Liver (tissue), 9 donors: ENCODE measurements around the gene PCID2. TPM values are rescaled to one million over a fixed set of nuclear protein-coding genes. Genes with fewer than 3 reads are reported as not detected.

ENCODE experiments used
- DNase-seq: peaks from one replicate; pipeline ENCODE4 v3.0.0-alpha.2; 2017; ENCODE audit warnings: low spot score
- H3K27ac ChIP-seq, 2 donors: one replicate each; pipeline ENCODE4 v1.7.0; 2013; ENCODE audit warnings: inconsistent platforms in 2 of 2, low read length in 2 of 2, control low read depth in 1 of 2, low read depth in 1 of 2, mild to moderate bottlenecking in 1 of 2
- H3K27me3 ChIP-seq, 4 donors: one replicate each; pipeline versions ENCODE4 v1.6.1 to v1.7.0; 2013; ENCODE audit warnings: low read length in 3 of 4, inconsistent platforms in 1 of 4, mild to moderate bottlenecking in 1 of 4, moderate library complexity in 1 of 4; ENCODE audit not compliant: control insufficient read depth in 4 of 4, insufficient read depth in 4 of 4
- H3K36me3 ChIP-seq, 4 donors: one replicate each; pipeline versions ENCODE4 v1.6.1 to v1.7.0; 2013; ENCODE audit warnings: low read length in 3 of 4, mild to moderate bottlenecking in 3 of 4, low read depth in 1 of 4, moderate library complexity in 1 of 4; ENCODE audit not compliant: control insufficient read depth in 4 of 4, insufficient read depth in 3 of 4
- H3K4me1 ChIP-seq, 4 donors: one replicate each; pipeline versions ENCODE4 v1.6.1 to v1.7.0; 2013; ENCODE audit warnings: low read length in 3 of 4, mild to moderate bottlenecking in 3 of 4, moderate library complexity in 1 of 4; ENCODE audit not compliant: control insufficient read depth in 4 of 4, insufficient read depth in 4 of 4
- H3K4me3 ChIP-seq, 3 donors: one replicate each; pipeline versions ENCODE4 v1.6.1 to v1.7.0; 2013; ENCODE audit warnings: low read length in 3 of 3, control low read depth in 1 of 3, low read depth in 1 of 3, mild to moderate bottlenecking in 1 of 3
- H3K9ac ChIP-seq, 2 donors: one replicate each; pipeline ENCODE4 v1.7.0; 2013; ENCODE audit warnings: low read length in 2 of 2, mild to moderate bottlenecking in 2 of 2, moderate library complexity in 2 of 2, control low read depth in 1 of 2, low read depth in 1 of 2
- H3K9me3 ChIP-seq, 4 donors: one replicate each; pipeline versions ENCODE4 v1.6.1 to v1.7.0; 2013; ENCODE audit warnings: low read length in 3 of 4; ENCODE audit not compliant: control insufficient read depth in 4 of 4
- EGR1 ChIP-seq, 2 donors: IDR thresholded peaks; 2 replicates each; pipeline ENCODE4 v1.6.1; 2016 to 2018; ENCODE audit warnings: antibody characterized with exemption in 2 of 2, low read depth in 2 of 2
- FOXA1 ChIP-seq: IDR thresholded peaks from 2 replicates; pipeline ENCODE4 v1.6.1; 2016; ENCODE audit warnings: antibody characterized with exemption
- GABPA ChIP-seq, 2 donors: IDR thresholded peaks in 1 of 2; conservative IDR thresholded peaks in 1 of 2; 2 replicates each; pipeline ENCODE4 v1.6.1; 2016; ENCODE audit warnings: antibody characterized with exemption in 2 of 2, mild to moderate bottlenecking in 1 of 2, moderate library complexity in 1 of 2
- HNF4A ChIP-seq, 2 donors: conservative IDR thresholded peaks; 2 replicates each; pipeline ENCODE4 v1.6.1; 2016; ENCODE audit warnings: antibody characterized with exemption in 2 of 2, mild to moderate bottlenecking in 2 of 2
- HNF4G ChIP-seq: IDR thresholded peaks from 2 replicates; pipeline ENCODE4 v1.6.1; 2016; ENCODE audit warnings: antibody characterized with exemption
- RAD21 ChIP-seq, 2 donors: IDR thresholded peaks; 2 replicates each; pipeline ENCODE4 v1.6.1; 2016; ENCODE audit warnings: antibody characterized with exemption in 2 of 2, mild to moderate bottlenecking in 2 of 2
- TAF1 ChIP-seq: conservative IDR thresholded peaks from 2 replicates; pipeline ENCODE4 v1.6.1; 2016; ENCODE audit warnings: antibody characterized with exemption, mild to moderate bottlenecking
- YY1 ChIP-seq: IDR thresholded peaks from 2 replicates; pipeline ENCODE4 v1.6.1; 2016; ENCODE audit warnings: antibody characterized with exemption, mild to moderate bottlenecking
- WGBS: extraction: QIAGEN DNeasy Blood & Tissue Kit; methylation state at CpG from one replicate; pipeline ENCODE4 v1.1.7; 2013; 5-methylcytosine and 5-hydroxymethylcytosine counted together
- polyA plus RNA-seq, 2 donors: library from polyadenylated mRNA; stranded (reverse) in 1 of 2; unstranded in 1 of 2; fragments of 200-250 nt in 1 of 2; fragments of >200 nt in 1 of 2; fragmentation: Nextera tagmentation in 1 of 2; extraction: Ambion mirVana in 1 of 2; gene quantifications; one replicate each; pipeline versions ENCODE4 v1.2.1 to v1.2.3, GENCODE V29; 2013 to 2015
- total RNA-seq, 2 donors: library from RNA; depleted of rRNA; stranded (reverse); fragments of >200 nt; gene quantifications; one replicate each; pipeline ENCODE4 v1.2.3, GENCODE V29; 2014
- TF ChIP-seq, protein P1 (sequence below): IDR thresholded peaks from 2 replicates; pipeline ENCODE4 v1.6.1; 2016; ENCODE audit warnings: antibody characterized with exemption
- TF ChIP-seq, protein P2 (sequence below): IDR thresholded peaks from 2 replicates; pipeline ENCODE4 v1.6.1; 2016; ENCODE audit warnings: antibody characterized with exemption, mild to moderate bottlenecking
- donor health status: healthy.
- donor health status: healthy.
- donor health status: healthy.
- donor health status: healthy.
- donor health status: healthy.

Gene PCID2
- total and polyA plus RNA-seq, 4 donors: 13.8 to 39.1 (median 22.7) TPM

GRCh38 chr13:113155201-113155600 is 53.3 kb downstream of the PCID2 start:
- Histone ChIP-seq H3K9ac (no peak overlapping the region), H3K27me3 (no peaks in the 10 kb centered on the region), H3K4me1 (peaks cover 1 to 57% (median 37%) of the 10 kb centered on the region in 4 donors), H3K36me3 (no peaks in the 10 kb centered on the region), H3K27ac (peak overlapping the region in 1 of 2 donors; percentile 21), H3K9me3 (no peaks in the 10 kb centered on the region), H3K4me3 (no peak overlapping the region)
- WGBS: 92% methylated on average over 3 of the region's 3 CpGs
- TF ChIP-seq, protein P1, sequence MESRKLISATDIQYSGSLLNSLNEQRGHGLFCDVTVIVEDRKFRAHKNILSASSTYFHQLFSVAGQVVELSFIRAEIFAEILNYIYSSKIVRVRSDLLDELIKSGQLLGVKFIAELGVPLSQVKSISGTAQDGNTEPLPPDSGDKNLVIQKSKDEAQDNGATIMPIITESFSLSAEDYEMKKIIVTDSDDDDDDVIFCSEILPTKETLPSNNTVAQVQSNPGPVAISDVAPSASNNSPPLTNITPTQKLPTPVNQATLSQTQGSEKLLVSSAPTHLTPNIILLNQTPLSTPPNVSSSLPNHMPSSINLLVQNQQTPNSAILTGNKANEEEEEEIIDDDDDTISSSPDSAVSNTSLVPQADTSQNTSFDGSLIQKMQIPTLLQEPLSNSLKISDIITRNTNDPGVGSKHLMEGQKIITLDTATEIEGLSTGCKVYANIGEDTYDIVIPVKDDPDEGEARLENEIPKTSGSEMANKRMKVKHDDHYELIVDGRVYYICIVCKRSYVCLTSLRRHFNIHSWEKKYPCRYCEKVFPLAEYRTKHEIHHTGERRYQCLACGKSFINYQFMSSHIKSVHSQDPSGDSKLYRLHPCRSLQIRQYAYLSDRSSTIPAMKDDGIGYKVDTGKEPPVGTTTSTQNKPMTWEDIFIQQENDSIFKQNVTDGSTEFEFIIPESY: no peak
- TF ChIP-seq TAF1 (no peak), GABPA (IDR thresholded peaks at IDR 0.05 in 1 of 2, conservative IDR thresholded peaks at IDR 0.05 in 1 of 2) (no peak), FOXA1 (no peak), EGR1 (IDR thresholded peaks at IDR 0.05; ENCODE audit: low read depth in 2 of 2) (no peak), RAD21 (IDR thresholded peaks at IDR 0.05) (no peak), HNF4G (no peak)
- TF ChIP-seq, protein P2, sequence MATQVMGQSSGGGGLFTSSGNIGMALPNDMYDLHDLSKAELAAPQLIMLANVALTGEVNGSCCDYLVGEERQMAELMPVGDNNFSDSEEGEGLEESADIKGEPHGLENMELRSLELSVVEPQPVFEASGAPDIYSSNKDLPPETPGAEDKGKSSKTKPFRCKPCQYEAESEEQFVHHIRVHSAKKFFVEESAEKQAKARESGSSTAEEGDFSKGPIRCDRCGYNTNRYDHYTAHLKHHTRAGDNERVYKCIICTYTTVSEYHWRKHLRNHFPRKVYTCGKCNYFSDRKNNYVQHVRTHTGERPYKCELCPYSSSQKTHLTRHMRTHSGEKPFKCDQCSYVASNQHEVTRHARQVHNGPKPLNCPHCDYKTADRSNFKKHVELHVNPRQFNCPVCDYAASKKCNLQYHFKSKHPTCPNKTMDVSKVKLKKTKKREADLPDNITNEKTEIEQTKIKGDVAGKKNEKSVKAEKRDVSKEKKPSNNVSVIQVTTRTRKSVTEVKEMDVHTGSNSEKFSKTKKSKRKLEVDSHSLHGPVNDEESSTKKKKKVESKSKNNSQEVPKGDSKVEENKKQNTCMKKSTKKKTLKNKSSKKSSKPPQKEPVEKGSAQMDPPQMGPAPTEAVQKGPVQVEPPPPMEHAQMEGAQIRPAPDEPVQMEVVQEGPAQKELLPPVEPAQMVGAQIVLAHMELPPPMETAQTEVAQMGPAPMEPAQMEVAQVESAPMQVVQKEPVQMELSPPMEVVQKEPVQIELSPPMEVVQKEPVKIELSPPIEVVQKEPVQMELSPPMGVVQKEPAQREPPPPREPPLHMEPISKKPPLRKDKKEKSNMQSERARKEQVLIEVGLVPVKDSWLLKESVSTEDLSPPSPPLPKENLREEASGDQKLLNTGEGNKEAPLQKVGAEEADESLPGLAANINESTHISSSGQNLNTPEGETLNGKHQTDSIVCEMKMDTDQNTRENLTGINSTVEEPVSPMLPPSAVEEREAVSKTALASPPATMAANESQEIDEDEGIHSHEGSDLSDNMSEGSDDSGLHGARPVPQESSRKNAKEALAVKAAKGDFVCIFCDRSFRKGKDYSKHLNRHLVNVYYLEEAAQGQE: no peak
- no peak for DNase-seq

DNA sequence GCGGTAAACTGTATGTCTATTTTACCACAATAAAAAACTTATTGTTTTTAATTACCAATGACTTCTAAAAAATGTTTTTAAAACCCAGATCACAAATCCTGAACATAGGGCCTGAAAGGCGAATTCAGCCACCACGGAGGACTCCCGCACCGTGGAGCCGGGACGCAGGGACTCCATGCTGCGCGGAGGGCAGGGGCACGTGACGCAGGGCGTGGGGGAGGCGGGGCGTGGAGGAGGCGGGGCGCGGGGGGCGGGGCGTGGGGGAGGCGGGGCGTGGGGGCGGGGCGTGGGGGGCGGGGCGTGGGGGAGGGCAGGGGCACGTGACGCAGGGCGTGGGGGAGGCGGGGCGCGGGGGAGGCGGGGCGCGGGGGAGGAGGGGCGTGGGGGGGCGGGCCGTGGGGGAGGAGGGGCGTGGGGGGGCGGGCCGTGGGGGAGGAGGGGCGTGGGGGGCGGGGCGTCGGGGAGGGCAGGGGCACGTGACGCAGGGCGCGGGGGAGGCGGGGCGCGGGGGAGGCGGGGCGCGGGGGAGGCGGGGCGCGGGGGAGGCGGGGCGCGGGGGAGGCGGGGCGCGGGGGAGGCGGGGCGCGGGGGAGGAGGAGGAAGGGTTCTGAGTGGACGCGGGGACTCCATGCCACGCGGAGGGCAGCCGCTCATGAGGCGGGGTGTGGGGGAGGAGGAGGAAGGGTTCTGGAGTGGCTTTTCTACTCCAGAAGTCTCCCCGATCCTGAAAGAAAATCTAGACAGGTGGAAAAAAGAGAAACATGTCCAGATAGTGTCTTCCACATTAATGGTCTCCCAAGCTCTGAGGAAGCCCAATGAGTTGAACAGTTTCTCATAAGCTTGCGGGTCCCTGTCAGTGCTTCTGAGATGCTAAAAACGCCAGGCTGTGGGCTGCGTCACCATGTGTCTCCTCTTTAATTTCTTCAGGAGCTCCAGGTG is 54.4 kb downstream of the PCID2 start:
- 9% methylated on average over 55 of the region's 76 CpGs for WGBS

More for the DNA sequence above, 54.4 kb downstream of the PCID2 start:
- H3K4me3 ChIP-seq: peak overlapping the region; percentile 15 to 62 (median 49)
- H3K27ac ChIP-seq: peak overlapping the region; percentile 81 to 93
- H3K9me3 ChIP-seq: no peaks in the 10 kb centered on the region
- H3K4me1 ChIP-seq: peaks cover 10 to 58% (median 35%) of the 10 kb centered on the region in 4 donors
- H3K9ac ChIP-seq: peak overlapping the region; percentile 52 to 98
- no peaks in the 10 kb centered on the region for H3K36me3 ChIP-seq
- DNase-seq: peak; percentile 84
- no peaks in the 10 kb centered on the region for H3K27me3 ChIP-seq
- peak; percentile 95 for TF ChIP-seq YY1
- no peak for TF ChIP-seq HNF4G
- TF ChIP-seq, protein P2: peak; percentile 84
- peak; percentile 24 to 29 for TF ChIP-seq EGR1 (IDR thresholded peaks at IDR 0.05; ENCODE audit: low read depth in 2 of 2)
- TF ChIP-seq HNF4A (conservative IDR thresholded peaks at IDR 0.05): peak in 1 of 2 donors; percentile 20
